Activated naive CD4-positive, alpha-beta T cell treated with anti-CD3 and anti-CD28 coated beads for 36 hours (primary cell): Measurements from ENCODE around the gene SLC19A1. TPM values are rescaled to one million over a fixed set of nuclear protein-coding genes. Genes with fewer than 3 reads are reported as not detected.

Experiments used
- CTCF ChIA-PET: fragments of 350-600 bp; sonication (Branson Sonifier 250); formaldehyde crosslinking; loops from one replicate; lab custom pipeline; 2021; ENCODE audit warnings: antibody characterized with exemption; lab: Charles Lee
- DNase-seq: peaks from one replicate; pipeline ENCODE4 v3.0.0-alpha.2; 2020
- H3K27ac Mint-ChIP-seq: one replicate; pipeline ENCODE4 v1.8.0; 2021; ENCODE audit warnings: mild to moderate bottlenecking, mixed read lengths
- H3K27me3 Mint-ChIP-seq: one replicate; pipeline ENCODE4 v1.8.0; 2021; ENCODE audit warnings: low read depth, mixed read lengths
- H3K36me3 Mint-ChIP-seq: one replicate; pipeline ENCODE4 v1.8.0; 2021; ENCODE audit warnings: low read depth, mixed read lengths
- H3K4me1 Mint-ChIP-seq: one replicate; pipeline ENCODE4 v1.8.0; 2021; ENCODE audit warnings: low read depth, mixed read lengths
- H3K4me3 Mint-ChIP-seq: one replicate; pipeline ENCODE4 v1.8.0; 2021; ENCODE audit warnings: mild to moderate bottlenecking, moderate library complexity, mixed read lengths
- H3K9me3 Mint-ChIP-seq: one replicate; pipeline ENCODE4 v1.8.0; 2021; ENCODE audit warnings: mixed read lengths
- intact Hi-C: fragments of 100-400 bp; cut with micrococcal nuclease; formaldehyde crosslinking; loops from one replicate; pipeline ENCODE4 v1.15.1; 2023
- total RNA-seq, 2 experiments: library from RNA; stranded (reverse); gene quantifications; one replicate each; pipeline ENCODE4 v1.2.3, GENCODE V29; 2021

Gene SLC19A1
- total RNA-seq, 2 experiments from 2014 or later, result 32.2 to 33.0 TPM

DNA sequence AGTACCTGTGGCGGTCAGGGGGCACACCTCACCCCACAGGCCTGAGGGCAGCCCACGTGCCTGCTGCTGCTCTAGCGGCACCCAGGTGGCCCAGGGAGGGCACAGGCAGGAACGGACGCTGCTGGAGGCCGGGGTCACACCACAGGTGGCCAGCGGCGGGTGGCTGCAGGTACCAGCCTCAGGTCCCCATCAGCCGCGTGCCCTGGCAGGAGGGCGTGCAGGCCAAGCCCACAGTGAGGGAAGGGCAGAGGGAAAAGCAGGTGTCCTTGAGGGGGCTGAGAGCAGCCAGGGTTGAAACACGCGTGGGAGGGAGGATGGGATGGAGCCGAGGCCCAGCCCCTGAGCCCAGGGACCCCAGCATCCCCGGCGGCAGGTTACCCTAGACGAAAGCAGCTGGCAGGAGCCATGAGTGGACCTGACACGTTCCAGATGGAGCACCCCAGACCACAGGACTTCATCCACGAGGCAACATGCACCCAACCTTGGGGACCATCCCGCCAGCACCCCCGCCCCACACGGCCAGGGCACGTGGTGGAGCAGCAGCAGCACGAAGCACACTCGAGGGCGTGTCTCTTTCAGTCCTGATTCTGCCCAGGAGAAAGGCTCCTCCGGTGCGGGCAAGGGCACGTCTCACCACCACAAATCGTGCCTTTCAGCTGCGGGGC, 3.7 kb downstream of the SLC19A1 start:
- H3K4me1 Mint-ChIP-seq, result peaks cover 36% of the 10 kb centered on the region
- H3K9me3 Mint-ChIP-seq, result no peaks in the 10 kb centered on the region
- no peak for DNase-seq
- no peak overlapping the region for H3K27ac Mint-ChIP-seq
- intact Hi-C loops, result no loop called here
- CTCF ChIA-PET, result no interaction called here
- H3K4me3 Mint-ChIP-seq, result no peak overlapping the region
- no peaks in the 10 kb centered on the region for H3K27me3 Mint-ChIP-seq
- peaks cover 13% of the 10 kb centered on the region for H3K36me3 Mint-ChIP-seq

- intact Hi-C loops, result no loop called here
- no peak for DNase-seq
- no peaks in the 10 kb centered on the region for H3K27me3 Mint-ChIP-seq
- no peaks in the 10 kb centered on the region for H3K9me3 Mint-ChIP-seq
- peaks cover 39% of the 10 kb centered on the region for H3K4me1 Mint-ChIP-seq
- H3K27ac Mint-ChIP-seq, result no peak overlapping the region
- no peak overlapping the region for H3K4me3 Mint-ChIP-seq
- CTCF ChIA-PET, result no interaction called here
- peaks cover 13% of the 10 kb centered on the region for H3K36me3 Mint-ChIP-seq
Measured at GRCh38 chr21:45537746-45538291, 4.4 kb downstream of the SLC19A1 start.

GRCh38 chr21:45537111-45537745, 5.0 kb downstream of the SLC19A1 start:
- H3K4me3 Mint-ChIP-seq, result no peak overlapping the region
- H3K27ac Mint-ChIP-seq, result no peak overlapping the region
- H3K36me3 Mint-ChIP-seq, result peaks cover 19% of the 10 kb centered on the region
- peaks cover 42% of the 10 kb centered on the region for H3K4me1 Mint-ChIP-seq
- intact Hi-C loops, result no loop called here
- CTCF ChIA-PET, result no interaction called here
- H3K9me3 Mint-ChIP-seq, result no peaks in the 10 kb centered on the region
- no peaks in the 10 kb centered on the region for H3K27me3 Mint-ChIP-seq
- DNase-seq, result no peak

DNA sequence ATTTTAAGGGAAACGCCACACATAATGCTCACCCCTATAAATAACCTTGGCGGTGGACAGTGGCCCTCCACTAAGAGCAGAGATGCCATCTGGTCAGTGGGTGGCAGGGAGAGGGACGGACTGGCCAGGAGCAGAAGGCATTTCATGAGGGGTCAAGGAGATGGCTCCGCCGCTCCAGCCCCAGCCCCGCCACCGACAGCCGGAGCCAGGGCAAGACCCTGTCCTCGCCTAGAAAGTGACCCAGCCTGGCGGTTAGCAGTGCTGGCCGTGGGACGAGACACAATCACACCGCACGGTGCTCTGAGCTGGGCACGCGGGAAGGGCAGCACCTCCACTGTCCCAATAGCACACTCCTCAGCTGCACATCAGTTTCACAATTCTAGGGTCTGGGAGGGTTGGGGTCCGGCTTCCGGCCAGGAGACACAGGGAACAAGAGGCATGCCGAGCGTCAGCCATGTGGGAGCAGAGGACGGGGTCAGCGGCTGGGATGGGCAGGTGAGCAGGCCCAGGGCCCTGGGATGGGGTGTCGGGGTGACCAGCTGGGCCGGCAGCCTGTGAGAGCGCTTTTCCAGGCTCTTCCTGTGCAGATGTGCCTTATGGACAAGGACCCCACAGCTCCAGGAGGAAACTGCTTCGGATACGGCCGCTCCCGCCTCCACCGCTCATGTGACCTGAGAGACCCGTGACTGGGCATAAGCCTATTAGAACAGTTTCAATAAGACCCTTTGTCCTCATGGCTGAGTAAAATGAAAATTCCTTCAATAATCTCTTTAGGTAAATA, 5.7 kb downstream of the SLC19A1 start:
- Mint-ChIP-seq H3K4me3 (no peak overlapping the region), H3K27ac (no peak overlapping the region), H3K4me1 (peaks cover 42% of the 10 kb centered on the region), H3K27me3 (no peaks in the 10 kb centered on the region), H3K9me3 (no peaks in the 10 kb centered on the region), H3K36me3 (peaks cover 24% of the 10 kb centered on the region)
- CTCF ChIA-PET, result no interaction called here
- no peak for DNase-seq
- intact Hi-C loops, result no loop called here

DNA sequence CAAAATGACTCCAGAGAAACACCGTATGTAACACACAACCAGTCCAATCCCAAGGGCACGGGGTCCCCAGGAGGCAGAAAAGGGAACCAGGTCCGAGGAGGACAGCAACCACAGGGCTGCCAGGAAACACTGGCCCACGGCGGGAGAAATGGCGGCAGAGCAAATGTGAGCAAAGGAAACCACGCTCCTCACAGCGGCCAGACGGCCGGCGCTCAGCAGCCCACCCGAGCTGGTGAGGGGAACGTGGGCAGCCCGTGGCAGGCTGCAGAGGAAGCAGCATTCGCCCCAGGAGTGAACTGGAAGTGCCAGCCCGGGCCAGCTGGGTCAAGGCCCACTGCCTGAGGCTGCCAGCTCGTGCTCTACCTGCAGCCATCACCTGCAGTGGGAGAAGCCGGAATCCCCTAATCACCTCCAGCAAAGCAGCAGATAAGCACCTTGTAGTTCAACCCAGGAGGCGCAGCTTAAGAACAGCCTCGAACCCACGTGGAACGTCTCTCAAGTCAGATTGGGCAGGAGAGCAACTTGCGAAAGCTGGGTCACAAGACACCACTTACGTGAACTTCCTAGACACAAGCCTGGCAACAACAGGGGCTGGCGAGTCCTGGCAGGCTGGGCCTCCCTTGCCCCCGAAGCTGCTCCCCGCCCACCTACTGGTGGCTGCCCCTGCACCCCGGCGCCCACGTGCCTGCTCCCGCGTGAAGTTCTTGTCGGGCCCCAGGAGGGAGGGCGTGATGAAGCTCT, 6.7 kb downstream of the SLC19A1 start:
- intact Hi-C loops, result no loop called here
- Mint-ChIP-seq H3K4me1 (peaks cover 36% of the 10 kb centered on the region), H3K27me3 (no peaks in the 10 kb centered on the region), H3K27ac (no peak overlapping the region), H3K36me3 (peaks cover 21% of the 10 kb centered on the region), H3K4me3 (no peak overlapping the region), H3K9me3 (no peaks in the 10 kb centered on the region)
- CTCF ChIA-PET, result no interaction called here
- DNase-seq, result no peak

- intact Hi-C loops, result no loop called here
- no peak for DNase-seq
- H3K27ac Mint-ChIP-seq, result no peak overlapping the region
- H3K27me3 Mint-ChIP-seq, result no peaks in the 10 kb centered on the region
- peaks cover 21% of the 10 kb centered on the region for H3K36me3 Mint-ChIP-seq
- no peak overlapping the region for H3K4me3 Mint-ChIP-seq
- no peaks in the 10 kb centered on the region for H3K9me3 Mint-ChIP-seq
- peaks cover 30% of the 10 kb centered on the region for H3K4me1 Mint-ChIP-seq
- CTCF ChIA-PET, result no interaction called here
Measured at GRCh38 chr21:45534636-45535331, 7.5 kb downstream of the SLC19A1 start.

DNA sequence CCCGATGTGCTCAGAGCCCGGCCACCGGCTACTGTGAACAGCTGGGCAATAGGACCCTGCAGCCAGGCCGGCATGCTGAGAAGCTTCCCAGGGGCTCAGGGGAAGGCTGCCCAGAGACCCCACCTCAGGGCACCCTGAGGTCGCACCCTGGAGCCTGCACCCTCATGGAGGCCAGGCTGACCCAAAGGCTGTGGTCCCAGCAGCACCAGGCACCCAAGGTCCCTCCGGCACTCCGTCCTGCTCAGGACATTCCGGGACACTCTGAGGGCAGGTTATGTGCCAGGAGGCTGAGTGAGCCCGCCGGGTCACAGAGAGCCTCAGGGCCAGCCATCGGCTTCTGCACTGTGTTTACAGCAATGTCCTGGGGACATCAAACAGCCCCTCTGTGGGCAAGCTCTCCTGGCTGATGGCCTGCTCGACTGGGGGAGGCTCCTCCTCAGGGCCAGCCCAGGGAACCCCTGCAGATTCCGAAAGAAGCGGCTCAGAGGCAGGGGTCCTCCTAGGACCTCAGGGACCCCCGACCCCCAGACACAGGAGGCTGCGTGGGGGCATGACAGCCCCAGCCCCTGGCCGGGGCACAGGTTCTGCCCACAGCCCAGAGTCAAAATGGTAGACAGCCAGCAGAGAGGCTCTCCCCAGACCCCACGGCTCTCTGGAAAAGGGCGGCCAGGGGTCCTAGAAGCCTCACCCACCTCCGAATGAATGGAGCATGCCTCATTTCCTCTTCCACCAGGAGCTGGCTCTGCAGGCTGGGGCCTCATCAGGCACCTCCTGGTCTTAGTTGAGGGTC, 8.2 kb downstream of the SLC19A1 start:
- H3K4me3 Mint-ChIP-seq, result no peak overlapping the region
- intact Hi-C loops, result no loop called here
- H3K27me3 Mint-ChIP-seq, result no peaks in the 10 kb centered on the region
- no peak overlapping the region for H3K27ac Mint-ChIP-seq
- peaks cover 25% of the 10 kb centered on the region for H3K4me1 Mint-ChIP-seq
- peaks cover 21% of the 10 kb centered on the region for H3K36me3 Mint-ChIP-seq
- no peak for DNase-seq
- H3K9me3 Mint-ChIP-seq, result no peaks in the 10 kb centered on the region
- CTCF ChIA-PET, result no interaction called here

GRCh38 chr21:45533361-45533845, 8.8 kb downstream of the SLC19A1 start:
- no peak overlapping the region for H3K27ac Mint-ChIP-seq
- CTCF ChIA-PET, result no interaction called here
- DNase-seq, result no peak

GRCh38 chr21:45532826-45533360, 9.3 kb downstream of the SLC19A1 start:
- Mint-ChIP-seq H3K27ac (no peak overlapping the region), H3K4me1 (peaks cover 23% of the 10 kb centered on the region), H3K27me3 (no peaks in the 10 kb centered on the region), H3K36me3 (peaks cover 22% of the 10 kb centered on the region), H3K9me3 (no peaks in the 10 kb centered on the region), H3K4me3 (no peak overlapping the region)
- CTCF ChIA-PET, result interaction anchor here (1.1 to 1.3 kb wide), 3 partner anchors 55 to 287 kb away, joined by 3 to 5 read pairs (median 3); no protein-coding TSS in a partner anchor
- no peak for DNase-seq
- intact Hi-C loops, result no loop called here

More at GRCh38 chr21:45533361-45533845, 8.8 kb downstream of the SLC19A1 start:
- Mint-ChIP-seq H3K27me3 (no peaks in the 10 kb centered on the region), H3K9me3 (no peaks in the 10 kb centered on the region), H3K4me3 (no peak overlapping the region), H3K4me1 (peaks cover 23% of the 10 kb centered on the region), H3K36me3 (peaks cover 21% of the 10 kb centered on the region)
- intact Hi-C loops, result no loop called here

DNA sequence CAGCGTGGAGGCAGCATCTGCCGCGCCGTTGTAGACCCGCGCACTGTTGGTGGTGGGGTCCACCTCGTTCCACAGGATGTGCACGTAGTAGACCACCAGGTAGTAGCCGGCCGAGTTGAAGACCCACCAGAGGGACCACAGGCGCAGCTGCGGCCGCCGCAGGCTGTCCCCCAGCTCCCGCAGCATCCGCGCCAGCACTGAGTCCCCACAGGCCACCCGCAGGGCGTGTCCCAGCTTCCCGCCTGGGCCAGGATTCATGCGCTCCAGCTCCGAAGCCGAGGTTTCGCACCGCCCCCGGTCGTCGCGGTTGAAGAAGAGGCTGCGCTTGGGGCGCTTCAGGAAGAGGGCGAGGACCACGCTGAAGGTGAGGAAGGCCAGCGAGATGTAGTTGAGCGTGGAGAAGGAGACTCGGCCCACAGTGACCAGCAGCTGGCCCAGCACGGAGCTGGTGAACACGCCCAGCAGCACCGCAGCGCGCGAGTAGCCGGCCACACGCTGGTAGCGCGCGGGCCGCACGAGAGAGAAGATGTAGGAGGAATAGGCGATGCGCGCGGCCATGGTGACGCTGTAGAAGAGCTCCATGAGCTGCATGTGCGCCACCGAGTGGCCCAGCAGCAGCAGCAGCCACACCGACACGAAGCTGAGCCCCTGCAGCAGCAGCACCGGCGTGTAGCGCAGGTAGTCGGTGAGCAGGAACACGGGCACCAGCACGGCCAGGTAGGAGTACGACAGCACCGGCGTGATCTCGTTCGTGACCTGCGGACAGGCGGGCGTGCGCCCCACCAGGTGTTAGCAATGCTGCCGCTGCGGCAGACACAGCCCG, 10.6 kb downstream of the SLC19A1 start:
- Mint-ChIP-seq H3K4me3 (no peak overlapping the region), H3K4me1 (peaks cover 23% of the 10 kb centered on the region), H3K36me3 (peaks cover 28% of the 10 kb centered on the region), H3K27ac (no peak overlapping the region), H3K27me3 (no peaks in the 10 kb centered on the region), H3K9me3 (no peaks in the 10 kb centered on the region)
- DNase-seq, result no peak
- intact Hi-C loops, result no loop called here
- CTCF ChIA-PET, result interaction anchor here (1.1 to 1.3 kb wide), 3 partner anchors 54 to 288 kb away, joined by 3 to 5 read pairs (median 3); no protein-coding TSS in a partner anchor
